Measurements from ENCODE around the gene RAD51.

DNA sequence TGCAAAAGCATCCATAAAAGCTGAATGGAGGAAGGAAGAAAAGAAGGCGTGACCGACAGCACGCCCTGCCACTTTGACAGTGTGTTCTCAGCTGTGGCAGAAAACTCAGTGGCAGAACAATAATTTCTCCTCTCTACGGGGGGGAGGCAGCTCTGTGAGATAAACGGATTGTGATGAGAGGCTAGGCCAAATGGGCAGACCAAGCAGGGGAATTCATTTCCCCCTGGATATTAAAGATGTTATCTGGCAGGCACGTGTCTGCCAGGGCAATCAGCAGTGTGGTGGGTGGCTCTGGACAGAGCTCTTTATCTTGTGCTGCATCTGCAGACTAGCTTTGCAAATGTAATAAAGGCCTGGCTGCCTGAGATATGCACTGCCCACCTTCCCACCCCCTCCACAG, 62.0 kb downstream of the RAD51 start:
- TF ChIP-seq, protein P1, sequence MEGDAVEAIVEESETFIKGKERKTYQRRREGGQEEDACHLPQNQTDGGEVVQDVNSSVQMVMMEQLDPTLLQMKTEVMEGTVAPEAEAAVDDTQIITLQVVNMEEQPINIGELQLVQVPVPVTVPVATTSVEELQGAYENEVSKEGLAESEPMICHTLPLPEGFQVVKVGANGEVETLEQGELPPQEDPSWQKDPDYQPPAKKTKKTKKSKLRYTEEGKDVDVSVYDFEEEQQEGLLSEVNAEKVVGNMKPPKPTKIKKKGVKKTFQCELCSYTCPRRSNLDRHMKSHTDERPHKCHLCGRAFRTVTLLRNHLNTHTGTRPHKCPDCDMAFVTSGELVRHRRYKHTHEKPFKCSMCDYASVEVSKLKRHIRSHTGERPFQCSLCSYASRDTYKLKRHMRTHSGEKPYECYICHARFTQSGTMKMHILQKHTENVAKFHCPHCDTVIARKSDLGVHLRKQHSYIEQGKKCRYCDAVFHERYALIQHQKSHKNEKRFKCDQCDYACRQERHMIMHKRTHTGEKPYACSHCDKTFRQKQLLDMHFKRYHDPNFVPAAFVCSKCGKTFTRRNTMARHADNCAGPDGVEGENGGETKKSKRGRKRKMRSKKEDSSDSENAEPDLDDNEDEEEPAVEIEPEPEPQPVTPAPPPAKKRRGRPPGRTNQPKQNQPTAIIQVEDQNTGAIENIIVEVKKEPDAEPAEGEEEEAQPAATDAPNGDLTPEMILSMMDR (conservative IDR thresholded peaks at IDR 0.05), result no peak
- TF ChIP-seq ZFX (IDR thresholded peaks at IDR 0.05), result no peak

Measured in C4-2B (cell line).